OCI-LY3 (cell line): ENCODE measurements around the gene PROM1.

ENCODE experiments used
- EZH2phosphoT487 ChIP-seq: fragments of 200-600 bp; shearing (Covaris generic); IDR thresholded peaks from 2 replicates; pipeline ENCODE4 v1.6.1; 2018; ENCODE audit warnings: antibody characterized with exemption, mixed run types, low read depth
- TF ChIP-seq, protein P1 (sequence below): fragments of 200-600, 300-600 bp; sonication (generic); IDR thresholded peaks from 2 replicates; pipeline ENCODE4 v1.5.1; 2014; ENCODE audit warnings: antibody characterized with exemption, low read length, low read depth

DNA sequence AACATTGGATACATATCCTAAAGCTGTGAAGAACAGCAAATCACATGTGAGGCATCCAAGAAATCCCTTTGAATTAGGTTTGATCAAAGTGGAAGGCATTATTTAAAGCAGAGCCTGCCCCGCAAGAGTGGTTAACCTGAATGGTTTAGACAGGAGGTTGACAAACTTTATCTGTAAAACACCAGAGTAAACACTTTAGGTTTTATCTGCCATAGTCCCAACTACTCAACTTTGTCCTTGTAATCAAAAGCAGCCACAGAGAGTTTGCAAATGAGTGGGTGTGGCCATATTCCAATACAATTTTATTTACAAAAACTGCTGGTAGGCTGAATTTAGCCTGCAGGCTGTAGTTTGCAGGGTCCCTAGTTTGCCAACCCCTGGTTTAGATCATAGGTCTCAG is 95.6 kb downstream of the PROM1 start:
- TF ChIP-seq, protein P1, sequence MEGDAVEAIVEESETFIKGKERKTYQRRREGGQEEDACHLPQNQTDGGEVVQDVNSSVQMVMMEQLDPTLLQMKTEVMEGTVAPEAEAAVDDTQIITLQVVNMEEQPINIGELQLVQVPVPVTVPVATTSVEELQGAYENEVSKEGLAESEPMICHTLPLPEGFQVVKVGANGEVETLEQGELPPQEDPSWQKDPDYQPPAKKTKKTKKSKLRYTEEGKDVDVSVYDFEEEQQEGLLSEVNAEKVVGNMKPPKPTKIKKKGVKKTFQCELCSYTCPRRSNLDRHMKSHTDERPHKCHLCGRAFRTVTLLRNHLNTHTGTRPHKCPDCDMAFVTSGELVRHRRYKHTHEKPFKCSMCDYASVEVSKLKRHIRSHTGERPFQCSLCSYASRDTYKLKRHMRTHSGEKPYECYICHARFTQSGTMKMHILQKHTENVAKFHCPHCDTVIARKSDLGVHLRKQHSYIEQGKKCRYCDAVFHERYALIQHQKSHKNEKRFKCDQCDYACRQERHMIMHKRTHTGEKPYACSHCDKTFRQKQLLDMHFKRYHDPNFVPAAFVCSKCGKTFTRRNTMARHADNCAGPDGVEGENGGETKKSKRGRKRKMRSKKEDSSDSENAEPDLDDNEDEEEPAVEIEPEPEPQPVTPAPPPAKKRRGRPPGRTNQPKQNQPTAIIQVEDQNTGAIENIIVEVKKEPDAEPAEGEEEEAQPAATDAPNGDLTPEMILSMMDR = no peak
- no peak for TF ChIP-seq EZH2phosphoT487
